Inflammatory macrophage (primary cell): ENCODE results near the gene CYB5R4.
"Not testable (repeated sequence)": the region's sequence is repeated elsewhere in the genome, so short reads cannot be mapped to it uniquely, and the experiment has no call there.

Experiments used
- DNase-seq, 2 donors: peaks; one replicate each; pipeline ENCODE4 v3.0.0-alpha.2; 2020 to 2022

Gene CYB5R4

DNA sequence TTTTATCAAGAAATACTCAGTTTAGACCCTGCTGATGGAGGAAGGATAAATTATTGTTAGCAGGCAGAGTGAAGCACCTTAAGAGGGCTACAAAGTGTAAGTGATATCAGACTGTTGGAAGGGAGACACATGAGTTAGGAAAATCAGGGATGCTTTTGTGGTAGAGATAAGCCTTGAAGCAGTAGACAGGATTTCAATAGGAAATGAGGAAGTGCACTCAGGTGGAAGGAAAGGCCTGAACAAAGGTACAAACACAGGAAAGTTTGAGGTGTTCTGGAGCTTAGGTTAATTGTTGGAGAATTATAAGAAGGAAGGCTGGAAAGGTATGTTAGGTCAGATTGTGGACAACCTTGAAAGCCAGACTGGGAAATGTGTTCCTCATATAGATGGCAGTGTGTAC, 7.6 kb downstream of the CYB5R4 start:
- no peak for DNase-seq

DNA sequence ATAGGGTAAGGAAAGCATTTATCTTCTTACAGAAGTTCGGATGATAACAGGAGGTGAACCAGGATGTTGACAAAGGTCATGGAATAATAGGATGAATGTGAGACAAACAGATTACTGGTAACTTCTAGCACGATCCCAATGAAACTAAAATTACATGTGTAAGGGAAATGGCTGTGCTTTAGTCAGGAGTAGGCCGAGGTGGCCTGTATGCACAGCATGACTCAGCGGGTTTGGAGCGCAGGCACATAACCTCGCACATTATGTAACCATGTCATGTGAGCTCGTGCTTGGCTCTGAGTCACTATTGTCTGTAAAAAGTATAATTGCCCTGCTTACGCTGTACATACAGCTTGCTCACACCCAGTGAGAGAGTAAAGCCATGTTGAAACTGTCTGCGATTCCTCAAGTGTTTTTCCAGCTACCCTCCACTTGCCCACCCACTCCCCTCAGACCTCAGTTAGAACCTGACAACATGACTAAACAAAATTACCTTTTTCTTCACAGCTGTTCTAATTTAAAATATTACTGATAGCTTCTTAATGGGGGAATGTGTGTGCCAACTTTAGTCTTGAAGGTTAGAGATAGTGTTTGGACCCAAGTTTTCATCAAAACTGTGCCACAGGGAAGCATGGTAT, 8.2 kb downstream of the CYB5R4 start:
- peak; percentile 95 to 97 for DNase-seq

DNA sequence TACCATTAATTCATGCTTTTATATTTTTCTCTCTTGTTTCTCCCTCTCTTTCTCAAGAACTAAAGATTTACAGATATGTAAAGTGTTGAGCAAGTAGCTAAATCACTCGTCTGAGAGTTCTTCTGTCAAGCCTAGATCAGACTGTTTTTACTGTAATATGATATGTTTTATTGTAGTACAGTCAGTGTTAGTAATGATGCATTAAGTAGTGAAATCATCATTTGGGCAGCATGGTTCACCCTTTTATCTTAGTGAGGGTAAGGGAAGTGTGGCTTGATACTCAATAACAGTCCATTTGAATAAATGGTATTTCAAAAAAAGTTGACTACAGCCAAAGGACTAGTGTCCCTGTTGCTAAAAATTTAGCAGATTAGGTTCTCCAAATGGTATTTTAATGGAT, 9.2 kb downstream of the CYB5R4 start:
- DNase-seq, result no peak

DNA sequence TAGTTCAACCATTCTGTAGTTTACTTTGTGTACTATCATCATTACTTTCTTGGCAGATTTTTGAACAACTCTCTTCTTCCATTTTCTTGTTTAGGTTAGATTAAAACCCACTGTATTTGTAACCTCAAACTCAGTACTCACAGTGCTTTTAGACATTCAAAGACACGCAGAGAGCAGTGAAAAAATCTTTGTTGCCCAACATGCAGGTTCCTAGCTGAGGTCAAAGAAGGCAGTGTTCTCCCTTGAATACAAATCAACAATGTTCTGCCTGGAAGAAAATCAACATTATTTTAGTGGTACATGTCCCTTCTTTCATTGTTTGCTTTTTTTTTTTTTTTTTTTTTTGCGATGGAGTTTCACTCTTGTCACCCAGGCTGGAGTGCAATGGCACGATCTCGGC, 11.2 kb downstream of the CYB5R4 start:
- no peak for DNase-seq

DNA sequence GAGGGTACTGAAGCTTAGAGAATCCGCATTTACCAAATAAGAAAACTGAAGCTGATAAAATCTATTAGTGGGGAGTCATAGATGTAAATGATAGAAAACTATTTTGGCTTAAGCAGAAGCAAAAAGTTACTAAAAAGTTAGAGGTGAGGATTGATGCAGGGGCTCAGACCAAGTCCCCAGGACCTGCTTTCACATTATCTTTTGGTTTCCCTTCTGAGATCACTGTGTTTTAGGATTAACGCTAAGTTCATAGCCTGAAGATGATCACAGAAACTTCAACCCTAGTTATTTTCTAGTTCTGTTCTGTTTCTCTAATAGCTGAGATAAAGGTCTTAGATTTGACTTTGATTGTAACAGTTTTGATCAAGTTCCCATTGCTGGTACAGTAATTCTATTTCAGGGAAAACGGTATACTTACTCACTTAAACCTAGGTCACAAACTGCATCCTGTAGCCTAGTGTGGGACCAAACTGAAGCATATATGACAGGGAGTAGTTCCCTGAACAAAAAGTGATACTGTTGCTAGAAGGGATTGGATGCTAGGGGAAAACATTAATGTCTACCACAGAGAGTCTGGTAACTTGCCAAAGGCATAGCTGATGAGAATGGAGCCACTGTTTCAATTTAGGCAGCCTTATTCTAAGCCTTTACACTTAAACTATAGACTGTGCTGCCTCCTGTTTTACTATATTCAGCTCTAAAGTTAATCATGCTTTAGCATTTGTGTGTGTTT, 13.1 kb downstream of the CYB5R4 start:
- DNase-seq, result no peak

DNA sequence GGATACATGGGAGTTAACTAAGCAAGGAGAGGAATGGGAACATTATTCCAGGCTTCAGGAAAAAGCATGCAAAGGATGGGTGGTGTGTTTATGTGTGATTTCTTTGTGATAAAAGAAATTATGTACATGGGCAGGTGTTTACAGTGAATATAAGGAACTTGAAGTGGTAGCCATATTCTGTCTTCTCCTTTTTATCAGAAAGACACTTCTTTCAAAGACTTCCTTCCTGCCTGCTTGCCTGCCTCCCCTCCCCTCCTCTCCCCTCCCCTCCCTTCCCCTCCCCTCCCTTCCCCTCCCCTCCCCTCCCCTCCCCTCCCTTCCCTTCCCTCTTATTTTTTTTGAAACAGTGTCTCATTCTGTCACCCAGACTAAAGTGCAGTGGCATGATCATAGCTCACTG, 14.4 kb downstream of the CYB5R4 start:
- peak in 1 of 2 donors; percentile 16 for DNase-seq

DNA sequence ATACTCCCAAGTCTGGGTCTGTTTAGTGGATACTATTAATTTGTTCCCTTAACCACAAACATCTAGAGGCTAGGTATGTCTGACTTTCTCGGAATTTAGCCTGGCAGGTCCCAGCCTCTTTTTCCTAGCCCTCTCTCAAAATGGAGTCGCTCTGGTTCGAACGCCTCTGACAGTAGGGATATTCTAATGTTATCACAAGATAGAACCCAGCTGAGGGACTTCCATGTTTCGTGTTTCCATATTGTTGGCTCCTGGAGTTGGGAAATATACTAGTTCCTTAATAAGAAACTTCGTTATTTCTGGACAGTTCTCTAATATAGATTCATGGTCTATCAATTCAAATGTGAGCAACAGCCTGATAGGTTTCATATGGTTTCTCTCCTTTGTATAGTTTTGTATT, 16.4 kb downstream of the CYB5R4 start:
- DNase-seq, result peak; percentile 23 to 33

DNA sequence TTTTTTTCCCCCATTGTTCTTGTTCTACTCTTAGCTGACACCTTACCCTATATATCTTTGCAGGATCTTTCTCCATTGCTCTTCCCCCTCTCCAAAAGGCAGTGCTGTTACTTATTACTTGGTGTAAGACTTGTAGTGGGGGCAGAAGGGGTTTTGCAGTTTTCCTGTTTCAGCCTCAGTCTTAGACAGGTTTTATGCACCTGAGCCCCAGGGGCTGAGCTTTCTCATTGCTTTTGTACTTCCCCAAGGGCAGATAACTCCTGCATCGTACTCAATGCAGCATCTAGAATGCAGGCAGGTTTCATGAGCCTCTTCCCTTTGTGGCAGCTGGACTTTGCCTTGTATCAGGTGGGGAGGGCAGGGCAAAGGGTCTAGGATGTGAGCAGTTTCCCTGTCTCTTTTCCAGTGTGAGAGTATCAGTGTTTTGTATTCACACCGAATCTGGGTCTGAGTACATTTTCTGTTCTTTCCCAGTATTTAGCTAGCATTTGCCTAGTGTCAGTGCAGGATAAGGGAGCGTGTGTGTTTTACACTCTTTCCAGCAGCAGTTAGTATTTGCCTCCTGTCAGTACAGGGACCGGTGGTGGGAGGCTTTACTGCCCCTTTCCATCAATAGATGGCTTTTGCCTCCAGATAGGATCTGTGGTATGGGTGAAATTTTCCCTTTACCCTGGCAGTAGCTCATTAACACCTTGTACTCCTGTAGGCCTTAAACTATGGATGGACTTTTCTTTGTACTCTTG, 19.6 kb downstream of the CYB5R4 start:
- no peak for DNase-seq

DNA sequence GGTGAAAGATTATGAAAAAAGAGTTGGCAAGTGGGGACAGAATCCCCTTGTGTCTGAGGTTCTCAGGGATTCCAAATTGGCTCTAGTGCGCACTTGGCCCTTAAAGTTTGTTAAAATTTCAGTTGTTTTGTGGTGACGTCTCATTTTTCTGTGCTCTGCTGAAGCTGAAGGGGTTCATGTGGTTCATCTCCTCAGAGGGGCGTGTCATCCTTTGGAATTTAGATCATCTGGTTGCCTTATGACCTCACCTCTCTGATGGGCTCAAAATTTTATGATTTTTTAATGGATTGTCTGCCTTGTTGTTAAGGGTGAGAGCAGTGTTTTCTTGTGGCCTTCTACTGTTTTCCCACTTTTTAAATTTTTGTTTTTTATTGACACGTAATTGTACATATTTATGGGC, 20.3 kb downstream of the CYB5R4 start:
- no peak for DNase-seq

DNA sequence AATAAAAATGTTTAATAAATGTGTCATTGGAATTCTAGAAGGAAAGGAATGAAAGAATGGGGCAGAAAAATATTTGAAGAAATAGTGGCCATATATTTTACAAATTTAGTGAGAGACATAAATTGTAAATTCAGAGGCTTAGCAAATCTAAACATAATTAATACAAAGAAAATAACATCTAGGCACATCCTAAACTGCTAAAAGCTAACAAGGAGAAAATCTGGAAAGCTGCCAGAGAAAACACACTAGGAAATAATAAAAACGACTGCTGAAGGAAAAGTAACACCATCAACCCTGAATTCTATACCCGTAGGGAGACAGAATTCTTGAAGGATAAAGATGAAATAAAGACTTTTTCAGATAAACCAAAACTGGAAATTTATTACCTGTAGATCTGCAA, 23.8 kb downstream of the CYB5R4 start:
- DNase-seq, result no peak

DNA sequence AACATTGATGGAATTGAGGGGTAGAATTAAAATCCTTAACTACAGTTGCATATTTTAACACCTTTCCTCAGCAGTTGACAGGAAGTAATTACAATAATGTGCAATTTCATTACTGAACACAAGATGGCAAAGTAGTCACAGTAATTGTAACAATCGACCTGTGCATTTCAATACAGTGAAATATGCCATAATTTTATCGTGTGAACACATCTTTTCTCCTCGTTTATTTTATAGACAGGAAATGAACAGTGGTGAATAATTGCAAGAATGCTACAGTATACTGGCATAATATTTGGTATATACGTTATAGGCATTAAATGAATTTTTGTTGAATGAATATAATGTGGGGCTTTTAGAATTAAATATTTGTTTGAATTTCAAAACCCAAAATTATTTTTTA, 25.0 kb downstream of the CYB5R4 start:
- peak; percentile 18 to 61 for DNase-seq

DNA sequence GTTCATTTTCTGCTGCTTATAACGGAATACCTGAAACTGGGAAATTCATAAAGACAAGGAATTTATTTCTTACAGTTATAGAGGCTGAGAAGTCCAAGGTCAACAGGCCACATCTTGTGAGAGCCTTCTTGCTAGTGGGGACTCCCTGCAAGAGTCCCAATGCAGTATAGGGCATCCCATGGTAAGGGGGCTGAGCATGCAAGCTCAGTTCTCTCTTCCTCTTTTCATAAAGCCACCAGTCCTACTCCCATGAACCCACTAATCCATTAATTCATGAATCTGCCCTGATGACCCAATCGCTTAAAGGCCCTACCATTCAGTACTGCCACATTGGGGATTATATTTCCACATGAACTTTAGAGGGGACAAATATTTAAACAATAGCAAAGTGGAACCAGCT, 26.5 kb downstream of the CYB5R4 start:
- no peak for DNase-seq

DNA sequence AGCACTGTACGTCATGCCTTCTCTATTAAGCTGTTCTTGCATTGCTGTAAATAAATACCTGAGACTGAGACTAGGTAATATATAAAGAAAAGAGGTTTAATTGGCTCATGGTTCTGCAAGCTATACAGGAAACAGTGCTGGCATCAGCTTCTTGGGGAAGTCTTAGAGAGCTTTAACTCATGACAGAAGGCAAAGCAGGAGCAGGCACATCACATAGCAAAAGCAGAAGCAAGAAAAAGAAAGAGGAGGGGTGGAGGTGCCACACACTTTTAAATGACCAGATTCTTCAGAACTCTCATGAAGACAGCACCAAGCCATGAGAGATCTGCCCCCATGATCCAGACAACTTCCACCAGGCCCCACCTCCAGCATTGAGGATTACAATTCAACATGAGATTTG, 30.1 kb downstream of the CYB5R4 start:
- DNase-seq, result peak; percentile 24 to 43

DNA sequence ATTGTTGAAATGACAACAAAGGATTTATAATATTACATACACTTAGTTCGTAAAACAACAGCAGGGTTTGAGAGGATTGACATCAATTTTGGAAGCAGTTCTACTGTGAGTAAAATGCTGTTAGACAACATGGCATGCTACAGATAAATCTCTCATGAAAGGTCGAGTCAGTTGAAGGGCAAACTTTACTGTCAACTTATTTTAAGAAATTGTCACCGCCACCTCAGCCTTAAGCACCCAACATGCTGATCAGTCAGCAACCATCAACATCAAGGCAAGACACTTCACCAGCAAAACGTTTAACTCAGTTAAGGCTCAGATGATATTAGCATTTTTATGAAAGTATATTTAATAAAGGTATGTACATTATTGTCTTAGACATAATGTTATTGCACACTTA, 31.0 kb downstream of the CYB5R4 start:
- no peak for DNase-seq

DNA sequence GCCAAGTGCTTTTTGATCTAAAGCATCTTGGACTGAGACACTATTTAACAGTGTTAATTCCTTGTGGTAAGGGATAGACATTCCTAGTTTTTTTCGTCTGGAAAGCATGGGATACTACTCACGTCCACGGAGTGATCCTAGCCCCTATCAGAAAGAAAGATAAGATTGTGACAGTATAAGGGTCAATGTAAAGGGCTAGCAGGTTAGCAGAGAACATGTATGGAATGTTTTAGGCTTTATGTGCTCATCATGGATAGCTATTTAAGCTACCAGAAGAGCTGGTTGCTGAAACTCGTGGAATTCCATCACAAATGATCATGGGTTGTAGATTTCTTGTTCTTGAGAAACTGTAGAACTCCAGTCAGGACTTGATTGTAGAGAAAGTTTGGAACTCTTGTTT, 32.1 kb downstream of the CYB5R4 start:
- DNase-seq, result no peak

DNA sequence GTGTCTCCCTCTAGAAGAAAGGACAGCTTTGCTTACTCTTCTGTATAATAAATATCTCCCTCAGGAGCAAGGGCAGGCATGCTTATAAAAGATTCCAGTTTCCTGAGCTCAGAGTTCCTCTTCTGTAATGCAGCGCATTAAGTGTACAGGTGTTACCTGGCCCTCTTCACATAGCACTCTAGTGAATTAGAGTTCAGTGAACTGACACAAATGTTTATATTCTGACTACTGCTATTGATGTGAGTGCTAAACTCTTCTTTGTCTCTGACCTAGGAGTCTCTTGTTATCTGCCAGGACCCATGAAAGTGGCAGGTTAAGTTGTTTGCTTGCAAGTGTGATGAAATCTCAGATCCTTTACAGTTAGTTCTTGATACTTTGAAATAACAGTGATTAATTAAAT, 33.5 kb downstream of the CYB5R4 start:
- DNase-seq, result no peak

DNA sequence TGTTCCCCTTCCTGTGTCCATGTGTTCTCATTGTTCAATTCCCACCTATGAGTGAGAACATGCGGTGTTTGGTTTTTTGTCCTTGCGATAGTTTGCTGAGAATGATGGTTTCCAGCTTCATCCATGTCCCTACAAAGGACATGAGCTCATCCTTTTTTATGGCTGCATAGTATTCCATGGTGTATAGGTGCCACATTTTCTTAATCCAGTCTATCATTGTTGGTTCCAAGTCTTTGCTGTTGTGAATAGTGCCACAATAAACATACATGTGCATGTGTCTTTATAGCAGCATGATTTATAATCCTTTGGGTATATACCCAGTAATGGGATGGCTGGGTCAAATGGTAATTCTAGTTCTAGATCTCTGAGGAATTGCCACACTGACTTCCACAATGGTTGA, 37.6 kb downstream of the CYB5R4 start:
- DNase-seq, result not testable (repeated sequence)

DNA sequence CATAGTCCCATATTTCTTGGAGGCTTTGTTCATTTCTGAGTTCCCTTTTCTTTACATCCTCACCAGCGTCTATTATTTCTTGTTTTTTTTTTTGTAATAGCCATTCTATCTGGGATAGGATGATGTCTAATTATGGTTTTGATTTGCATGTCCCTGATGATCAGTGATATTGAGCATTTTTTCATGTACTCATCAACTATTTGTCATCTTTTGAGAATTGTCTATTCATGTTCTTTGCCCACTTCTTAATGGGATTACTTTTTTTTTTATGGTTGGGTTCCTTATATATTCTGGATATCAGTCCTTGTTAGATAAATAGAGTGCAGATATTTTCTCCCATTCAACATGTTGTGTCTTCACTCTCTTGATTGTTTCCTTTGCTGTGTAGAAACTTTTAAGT, 42.1 kb downstream of the CYB5R4 start:
- no peak for DNase-seq

DNA sequence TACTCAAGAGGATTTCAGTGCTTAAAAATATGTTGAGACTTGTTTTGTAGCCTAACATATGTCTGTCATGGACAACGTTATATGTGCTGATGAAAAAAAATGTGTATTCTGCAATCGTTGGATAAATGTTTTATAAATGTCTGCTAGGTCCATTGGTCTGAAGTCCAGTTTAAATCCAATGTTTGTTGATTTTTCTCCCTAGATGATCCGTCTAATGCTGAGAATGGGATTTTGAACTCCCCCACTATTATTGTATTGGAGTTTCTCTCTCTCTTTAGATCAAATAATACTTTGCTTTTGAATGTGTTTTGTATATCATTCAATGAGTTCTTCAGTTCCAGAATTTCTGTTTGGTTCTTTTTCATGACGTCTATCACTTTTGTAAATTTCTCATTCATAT, 44.9 kb downstream of the CYB5R4 start:
- no peak for DNase-seq

DNA sequence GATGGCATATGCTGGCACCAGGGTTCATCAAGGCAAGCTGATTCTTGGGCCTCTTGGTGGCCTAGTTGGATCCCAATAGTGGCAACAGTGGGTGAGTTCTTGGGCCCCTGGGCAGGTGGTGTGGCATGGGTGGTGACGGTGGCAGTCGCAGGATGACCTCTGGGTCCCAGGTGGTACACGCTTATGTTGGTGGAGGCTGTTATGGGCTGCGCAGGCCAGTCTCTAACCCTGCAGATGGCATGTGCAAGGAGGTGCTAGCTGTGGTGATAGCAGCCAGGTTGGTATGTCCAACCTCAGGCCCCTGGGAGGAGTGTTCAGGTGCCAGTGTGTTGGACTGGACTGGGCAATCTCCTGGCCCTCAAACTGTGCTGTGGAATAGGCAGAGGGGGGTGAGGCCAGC, 46.2 kb downstream of the CYB5R4 start:
- DNase-seq, result no peak

DNA sequence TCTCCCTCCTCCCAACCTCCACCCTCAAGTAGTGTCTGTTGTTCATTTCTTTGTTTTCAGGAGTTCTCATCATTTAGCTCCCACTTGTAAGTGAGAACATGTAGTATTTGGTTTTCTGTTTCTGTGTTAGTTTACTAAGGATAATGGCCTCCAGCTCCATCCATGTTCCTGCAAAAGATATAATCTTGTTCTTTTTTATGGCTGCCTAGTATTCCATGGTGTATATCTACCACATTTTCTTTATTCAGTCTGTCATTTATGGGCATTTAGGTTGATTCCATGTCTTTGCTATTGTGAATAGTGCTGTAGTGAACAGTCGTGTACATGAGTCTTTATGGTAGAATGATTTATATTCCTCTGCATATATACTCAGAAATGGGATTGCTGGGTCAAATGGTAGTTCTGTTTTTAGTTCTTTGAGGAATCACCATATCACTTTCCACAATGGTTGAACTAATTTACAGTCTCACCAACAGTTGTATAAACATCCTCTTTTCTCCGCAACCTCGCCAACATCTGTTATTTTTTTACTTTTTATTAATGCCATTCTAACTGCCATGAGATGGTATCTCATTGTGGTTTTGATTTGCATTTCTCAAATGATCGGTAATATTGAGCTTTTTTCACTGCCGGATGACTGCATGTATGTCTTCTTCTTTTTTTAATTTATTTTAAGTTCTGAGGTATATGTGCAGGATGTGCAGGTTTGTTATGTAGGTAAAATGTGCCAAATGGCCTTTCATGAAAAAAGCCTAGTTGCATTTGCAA, 48.3 kb downstream of the CYB5R4 start:
- not testable (repeated sequence) for DNase-seq

DNA sequence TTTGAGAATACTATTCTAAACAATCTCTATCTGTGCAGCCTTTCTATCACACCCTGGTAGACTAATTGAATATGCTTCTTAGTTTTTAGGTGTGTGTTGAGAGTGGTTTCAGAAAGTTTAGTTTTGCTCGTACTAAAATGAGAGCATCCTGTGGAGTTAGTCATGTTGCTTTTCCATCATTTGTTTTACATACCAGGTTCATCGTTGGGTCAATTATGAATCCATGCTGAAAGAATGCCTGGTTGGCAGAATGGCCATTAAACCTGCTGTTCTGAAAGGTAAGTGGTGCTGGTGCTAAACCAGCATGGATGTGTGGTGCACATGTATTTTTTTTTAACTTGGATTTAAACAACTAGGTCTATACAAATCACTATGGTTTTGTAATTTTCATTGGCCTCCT, 49.3 kb downstream of the CYB5R4 start:
- DNase-seq, result no peak

DNA sequence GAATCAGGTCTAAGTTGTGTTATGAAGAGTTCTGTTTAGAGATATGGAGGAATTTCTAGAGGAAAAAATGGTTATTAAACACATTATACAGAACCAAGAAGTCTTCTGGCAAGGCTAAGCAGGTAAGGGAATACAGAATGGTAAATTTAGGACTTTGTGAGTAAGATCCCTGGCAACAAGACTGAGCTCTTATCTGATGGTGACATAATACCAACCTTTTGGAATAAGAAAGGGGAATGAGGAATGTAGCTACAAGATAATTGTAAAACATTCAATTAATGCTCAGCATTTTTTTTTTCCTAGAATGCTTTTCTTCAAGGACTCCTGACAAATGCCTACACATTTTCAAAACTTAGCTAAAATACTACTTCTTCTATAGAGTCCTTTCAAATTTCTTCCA, 51.8 kb downstream of the CYB5R4 start:
- no peak for DNase-seq
